OCI-LY3 (cell line): Measurements from ENCODE around the gene ALDH9A1.

ENCODE experiments used
- EZH2phosphoT487 ChIP-seq: fragments of 200-600 bp; shearing (Covaris generic); IDR thresholded peaks from 2 replicates; pipeline ENCODE4 v1.6.1; 2018; ENCODE audit warnings: antibody characterized with exemption, mixed run types, low read depth
- TF ChIP-seq, protein P1 (sequence below): fragments of 200-600, 300-600 bp; sonication (generic); IDR thresholded peaks from 2 replicates; pipeline ENCODE4 v1.5.1; 2014; ENCODE audit warnings: antibody characterized with exemption, low read length, low read depth

DNA sequence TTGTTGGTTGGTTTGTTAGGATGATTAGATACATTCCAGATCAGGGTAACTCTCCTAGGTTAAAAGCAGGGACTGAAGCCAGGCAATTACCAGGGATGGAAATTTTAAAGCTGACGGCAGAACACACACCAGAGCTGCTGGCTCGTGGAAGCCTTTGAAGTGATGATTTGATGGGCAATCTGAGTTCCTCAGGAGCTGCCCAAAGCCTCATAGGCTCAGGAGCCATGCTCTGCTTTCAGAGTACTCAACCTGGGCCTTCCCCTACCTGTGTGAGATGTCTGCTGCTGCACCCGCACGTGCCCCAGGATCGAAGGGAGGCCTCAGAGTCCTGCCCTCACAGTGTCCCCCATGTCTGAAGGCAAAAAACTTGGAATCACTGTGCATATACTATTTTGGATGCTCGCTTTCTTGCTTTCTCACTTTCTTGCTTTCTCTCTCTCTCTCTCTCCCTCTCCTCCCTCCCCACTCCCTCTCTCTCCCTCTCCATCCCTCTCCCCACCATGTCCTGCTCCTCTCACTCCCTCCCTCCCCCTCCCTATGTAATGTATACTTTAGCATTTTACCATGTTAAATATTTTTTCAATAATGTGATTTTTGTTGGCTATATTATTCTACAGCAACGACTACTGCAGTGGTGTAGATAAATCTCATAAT lies 49.3 kb downstream of the ALDH9A1 start:
- TF ChIP-seq, protein P1, sequence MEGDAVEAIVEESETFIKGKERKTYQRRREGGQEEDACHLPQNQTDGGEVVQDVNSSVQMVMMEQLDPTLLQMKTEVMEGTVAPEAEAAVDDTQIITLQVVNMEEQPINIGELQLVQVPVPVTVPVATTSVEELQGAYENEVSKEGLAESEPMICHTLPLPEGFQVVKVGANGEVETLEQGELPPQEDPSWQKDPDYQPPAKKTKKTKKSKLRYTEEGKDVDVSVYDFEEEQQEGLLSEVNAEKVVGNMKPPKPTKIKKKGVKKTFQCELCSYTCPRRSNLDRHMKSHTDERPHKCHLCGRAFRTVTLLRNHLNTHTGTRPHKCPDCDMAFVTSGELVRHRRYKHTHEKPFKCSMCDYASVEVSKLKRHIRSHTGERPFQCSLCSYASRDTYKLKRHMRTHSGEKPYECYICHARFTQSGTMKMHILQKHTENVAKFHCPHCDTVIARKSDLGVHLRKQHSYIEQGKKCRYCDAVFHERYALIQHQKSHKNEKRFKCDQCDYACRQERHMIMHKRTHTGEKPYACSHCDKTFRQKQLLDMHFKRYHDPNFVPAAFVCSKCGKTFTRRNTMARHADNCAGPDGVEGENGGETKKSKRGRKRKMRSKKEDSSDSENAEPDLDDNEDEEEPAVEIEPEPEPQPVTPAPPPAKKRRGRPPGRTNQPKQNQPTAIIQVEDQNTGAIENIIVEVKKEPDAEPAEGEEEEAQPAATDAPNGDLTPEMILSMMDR: no peak
- no peak for TF ChIP-seq EZH2phosphoT487
